Measurements from ENCODE around the gene TRNT1.

Gene TRNT1

GRCh38 chr3:3110749-3111361 lies 15.9 kb upstream of the TRNT1 start:
- no peak for DNase-seq (ENCODE audit: low read depth)

GRCh38 chr3:3113042-3113709 lies 13.6 kb upstream of the TRNT1 start:
- no peak for DNase-seq (ENCODE audit: low read depth)

DNA sequence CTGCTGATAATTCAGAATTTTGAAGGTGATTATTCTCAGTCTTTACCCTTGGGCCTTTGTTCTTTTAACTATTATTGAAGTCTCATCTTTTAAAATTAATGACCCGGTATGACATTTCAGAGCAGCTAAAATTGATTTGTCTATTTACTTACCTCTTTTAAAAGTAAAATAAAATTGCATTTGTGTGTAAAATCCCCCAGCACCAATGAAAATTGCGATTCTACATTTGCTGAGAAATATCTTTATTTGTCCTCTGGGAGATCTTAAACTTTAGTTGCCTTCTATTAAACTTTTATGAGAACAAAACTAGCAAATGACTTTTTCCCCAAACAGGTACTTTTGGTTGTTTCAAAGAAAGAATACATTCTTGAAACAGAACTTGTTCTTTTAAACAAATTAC lies 9.1 kb upstream of the TRNT1 start:
- DNase-seq (ENCODE audit: low read depth), result no peak

GRCh38 chr3:3119393-3119851 lies 7.3 kb upstream of the TRNT1 start:
- DNase-seq (ENCODE audit: low read depth), result no peak

DNA sequence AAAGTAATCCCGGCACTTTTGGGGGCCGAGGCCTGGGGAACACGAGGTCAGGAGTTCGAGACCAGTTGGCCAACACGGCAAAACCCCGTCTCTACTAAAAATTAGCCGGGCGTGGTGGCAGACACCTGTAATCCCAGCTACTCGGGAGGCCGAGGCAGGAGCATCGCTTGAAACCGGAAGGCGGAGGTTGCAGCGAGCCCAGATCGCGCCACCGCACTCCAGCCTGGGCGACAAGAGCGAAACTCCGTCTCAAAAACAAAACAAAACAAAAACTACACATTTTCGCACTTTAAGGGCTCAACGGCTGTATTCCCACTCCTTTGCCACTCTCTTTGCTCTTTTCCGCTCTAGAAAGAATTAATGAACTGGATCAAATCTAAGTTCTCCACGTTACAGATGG lies 763 bp upstream of the TRNT1 start:
- no peak for DNase-seq (ENCODE audit: low read depth)

- DNase-seq (ENCODE audit: low read depth), result no peak
Measured at GRCh38 chr3:3127432-3128010, 781 bp downstream of the TRNT1 start.

DNA sequence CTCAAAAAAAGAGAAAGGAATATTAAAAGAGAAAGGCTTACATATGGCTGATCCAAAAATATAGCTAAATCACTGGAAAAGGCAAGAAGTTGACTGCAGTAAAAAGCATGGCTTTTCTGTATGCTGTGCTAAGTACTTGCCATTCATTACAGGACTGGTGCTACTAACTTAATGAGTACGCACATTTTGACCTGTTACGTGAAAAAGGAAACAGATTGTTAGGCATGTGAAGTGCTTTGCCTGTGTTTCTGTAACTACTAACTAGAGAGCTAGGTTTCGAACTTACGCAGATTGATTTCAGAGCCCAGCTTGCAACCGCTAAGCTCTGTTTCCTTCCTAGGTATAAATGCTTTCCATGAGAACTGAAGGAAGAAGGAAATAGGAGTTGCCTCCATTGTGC lies 2.8 kb downstream of the TRNT1 start:
- DNase-seq (ENCODE audit: low read depth), result no peak

- no peak for DNase-seq (ENCODE audit: low read depth)
Measured at GRCh38 chr3:3133500-3133899, 6.8 kb downstream of the TRNT1 start.

- DNase-seq (ENCODE audit: low read depth), result no peak
Measured at GRCh38 chr3:3134750-3135448, 8.2 kb downstream of the TRNT1 start.

GRCh38 chr3:3137526-3137925 lies 10.8 kb downstream of the TRNT1 start:
- DNase-seq (ENCODE audit: low read depth), result no peak

- DNase-seq (ENCODE audit: low read depth), result no peak
Measured at GRCh38 chr3:3141939-3142338, 15.2 kb downstream of the TRNT1 start.

DNA sequence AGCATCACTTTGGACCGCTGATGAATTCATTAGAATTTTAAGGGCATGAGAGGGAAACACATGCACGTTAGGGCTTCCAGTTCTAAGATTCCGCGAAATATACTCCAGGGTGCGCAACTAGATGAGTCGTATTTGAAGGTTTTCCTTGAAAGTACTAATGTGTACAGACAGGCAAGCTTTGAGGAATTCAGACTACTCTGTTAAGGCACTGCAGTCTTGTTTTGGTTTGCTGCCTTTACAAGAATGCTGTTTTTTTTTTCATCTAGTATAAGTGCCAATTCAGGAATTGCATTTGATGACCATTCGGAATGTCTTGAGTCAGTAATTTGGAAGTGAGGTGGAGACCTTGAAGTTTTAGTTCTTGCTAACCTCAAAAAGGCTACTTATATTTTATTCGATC lies 19.1 kb downstream of the TRNT1 start:
- DNase-seq (ENCODE audit: low read depth), result no peak

DNA sequence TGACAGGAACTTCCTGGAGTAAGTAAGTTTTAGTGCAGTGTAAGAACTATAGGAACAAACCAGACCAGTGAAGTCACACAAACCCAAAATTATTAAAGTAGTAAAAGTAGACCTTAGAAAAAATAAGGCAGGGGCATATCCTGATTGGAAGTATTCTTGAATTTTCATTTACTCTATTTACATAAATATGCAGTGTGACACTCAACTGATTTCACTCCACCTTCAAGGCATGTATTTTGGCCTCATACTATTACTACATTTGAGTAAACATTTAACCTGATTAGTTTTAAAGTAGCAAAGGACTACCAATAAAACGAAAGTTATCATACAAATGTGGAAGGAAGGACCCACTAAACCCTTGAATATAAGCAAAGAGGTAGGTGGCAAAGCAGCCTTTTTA lies 22.8 kb downstream of the TRNT1 start:
- DNase-seq (ENCODE audit: low read depth), result no peak

- no peak for DNase-seq (ENCODE audit: low read depth)
Measured at GRCh38 chr3:3151513-3151912, 24.8 kb downstream of the TRNT1 start.

GRCh38 chr3:3154879-3155610 lies 28.3 kb downstream of the TRNT1 start:
- no peak for DNase-seq (ENCODE audit: low read depth)

- DNase-seq (ENCODE audit: low read depth), result no peak
Measured at GRCh38 chr3:3157484-3157883, 30.7 kb downstream of the TRNT1 start.

DNA sequence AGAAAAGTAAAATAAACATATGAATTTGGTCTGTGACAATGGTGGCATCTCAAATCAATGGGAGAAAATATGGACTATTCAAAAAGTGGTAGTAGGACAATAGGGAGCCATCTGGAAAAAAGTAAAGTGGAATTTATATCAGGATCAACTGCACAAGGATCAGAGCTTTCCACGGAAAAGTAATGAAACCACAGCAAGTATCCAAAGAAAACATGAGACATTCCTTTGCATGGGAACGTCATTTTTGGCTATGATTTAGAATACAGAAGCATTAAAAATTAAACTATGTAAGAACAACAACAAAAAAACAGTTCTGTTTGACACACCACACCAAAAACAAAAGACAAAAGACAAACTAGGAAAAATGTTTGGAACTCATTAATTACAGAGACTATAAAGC lies 34.1 kb downstream of the TRNT1 start:
- DNase-seq (ENCODE audit: low read depth), result no peak

- DNase-seq (ENCODE audit: low read depth), result no peak
Measured at GRCh38 chr3:3165241-3165640, 38.5 kb downstream of the TRNT1 start.

GRCh38 chr3:3165650-3166049 lies 38.9 kb downstream of the TRNT1 start:
- no peak for DNase-seq (ENCODE audit: low read depth)

- no peak for DNase-seq (ENCODE audit: low read depth)
Measured at GRCh38 chr3:3170998-3171397, 44.3 kb downstream of the TRNT1 start.

GRCh38 chr3:3172627-3173026 lies 45.9 kb downstream of the TRNT1 start:
- DNase-seq (ENCODE audit: low read depth), result no peak

DNA sequence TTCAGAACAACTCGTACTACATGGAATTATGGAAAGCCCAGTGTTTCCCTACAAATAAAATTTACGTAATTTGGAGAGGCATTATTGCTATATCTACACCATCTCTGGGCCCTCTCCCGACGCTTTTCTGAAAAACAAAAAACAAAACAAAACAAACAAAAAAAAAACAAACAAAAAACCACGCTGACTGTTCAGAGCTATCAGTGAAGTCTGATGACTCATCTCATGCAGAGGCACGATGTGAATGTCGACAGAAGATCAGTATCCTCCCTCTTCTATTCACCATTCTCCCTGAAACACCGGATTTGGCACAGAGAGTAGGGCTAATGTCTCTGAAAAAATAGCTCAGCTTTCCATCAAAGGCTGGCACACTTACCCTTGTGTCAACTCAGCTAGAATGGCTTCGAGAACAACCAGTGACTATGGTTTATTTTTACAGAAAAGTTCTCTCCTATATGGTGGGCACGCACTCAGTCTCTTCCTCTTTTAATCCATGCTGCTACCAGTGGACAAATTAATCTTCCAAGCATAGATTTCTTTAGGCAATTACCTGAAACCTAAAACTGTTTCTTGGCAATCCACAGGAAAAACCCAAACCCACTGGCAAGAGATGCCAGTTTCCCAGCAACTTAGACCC lies 51.2 kb downstream of the TRNT1 start:
- DNase-seq (ENCODE audit: low read depth), result peak; percentile 9

Data from T-helper 22 cell (primary cell).